GM12878 (cell line): ENCODE data around the gene DDX39B.

Experiments used
- CTCF ChIP-seq, 3 experiments: IDR thresholded peaks in 2 of 3; conservative IDR thresholded peaks in 1 of 3; 2 replicates each; pipeline ENCODE4 v1.5.1; 2011; ENCODE audit warnings: low read depth in 3 of 3, low read length in 3 of 3, mild to moderate bottlenecking in 3 of 3, control low read depth in 2 of 3, moderate library complexity in 2 of 3, inconsistent platforms in 1 of 3, mixed read lengths in 1 of 3; ENCODE audit not compliant: control insufficient read depth in 2 of 3, insufficient read depth in 1 of 3; ENCODE audit errors: extremely low read depth in 1 of 3
- EP300 ChIP-seq, 2 experiments: fragments of 150-350 bp in 1 of 2; IDR thresholded peaks; 2 replicates each; pipeline ENCODE4 v1.6.1; 2011 to 2012; ENCODE audit warnings: low read depth in 2 of 2, low read length in 2 of 2, borderline replicate concordance in 1 of 2, improper control_type of control experiment in 1 of 2, inconsistent platforms in 1 of 2; ENCODE audit not compliant: control insufficient read depth in 1 of 2
- EZH2 ChIP-seq: IDR thresholded peaks from 2 replicates; pipeline ENCODE4 v1.6.1; 2012; ENCODE audit warnings: low read depth, mild to moderate bottlenecking, control low read depth, inconsistent platforms, low read length, borderline replicate concordance; ENCODE audit not compliant: control insufficient read depth
- HDAC2 ChIP-seq: fragments of 200-600 bp; sonication (generic); IDR thresholded peaks from 2 replicates; pipeline ENCODE4 v1.6.1; 2017
- NRF1 ChIP-seq: conservative IDR thresholded peaks from 2 replicates; pipeline ENCODE4 v1.6.1; 2011; ENCODE audit warnings: mild to moderate bottlenecking, low read depth, low read length, improper control_type of control experiment
- POLR2A ChIP-seq: IDR thresholded peaks from 2 replicates; pipeline ENCODE4 v1.6.1; 2011; ENCODE audit warnings: low read depth, mild to moderate bottlenecking, low read length
- REST ChIP-seq: IDR thresholded peaks from 2 replicates; pipeline ENCODE4 v1.6.1; 2012; ENCODE audit warnings: mild to moderate bottlenecking, low read depth, low read length
- SP1 ChIP-seq: IDR thresholded peaks from one replicate; pipeline ENCODE4 v1.6.1; 2011; ENCODE audit warnings: low read depth, low read length
- TAF1 ChIP-seq: IDR thresholded peaks from 2 replicates; pipeline ENCODE4 v1.6.1; 2011; ENCODE audit warnings: mild to moderate bottlenecking, low read depth, low read length, borderline replicate concordance
- TF ChIP-seq, protein P1 (sequence below): IDR thresholded peaks from 2 replicates; pipeline ENCODE4 v1.6.1; 2012; ENCODE audit warnings: low read depth, low read length, improper control_type of control experiment

DNA sequence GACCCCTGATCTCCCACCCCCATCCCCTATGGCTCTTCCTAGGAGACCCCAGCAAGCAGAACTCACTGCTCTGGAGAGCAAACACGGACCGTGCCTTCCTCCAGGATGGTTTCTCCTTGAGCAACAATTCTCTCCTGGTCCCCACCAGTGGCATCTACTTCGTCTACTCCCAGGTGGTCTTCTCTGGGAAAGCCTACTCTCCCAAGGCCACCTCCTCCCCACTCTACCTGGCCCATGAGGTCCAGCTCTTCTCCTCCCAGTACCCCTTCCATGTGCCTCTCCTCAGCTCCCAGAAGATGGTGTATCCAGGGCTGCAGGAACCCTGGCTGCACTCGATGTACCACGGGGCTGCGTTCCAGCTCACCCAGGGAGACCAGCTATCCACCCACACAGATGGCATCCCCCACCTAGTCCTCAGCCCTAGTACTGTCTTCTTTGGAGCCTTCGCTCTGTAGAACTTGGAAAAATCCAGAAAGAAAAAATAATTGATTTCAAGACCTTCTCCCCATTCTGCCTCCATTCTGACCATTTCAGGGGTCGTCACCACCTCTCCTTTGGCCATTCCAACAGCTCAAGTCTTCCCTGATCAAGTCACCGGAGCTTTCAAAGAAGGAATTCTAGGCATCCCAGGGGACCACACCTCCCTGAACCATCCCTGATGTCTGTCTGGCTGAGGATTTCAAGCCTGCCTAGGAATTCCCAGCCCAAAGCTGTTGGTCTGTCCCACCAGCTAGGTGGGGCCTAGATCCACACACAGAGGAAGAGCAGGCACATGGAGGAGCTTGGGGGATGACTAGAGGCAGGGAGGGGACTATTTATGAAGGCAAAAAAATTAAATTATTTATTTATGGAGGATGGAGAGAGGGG, 31.7 kb upstream of the DDX39B start:
- TF ChIP-seq EP300 (IDR thresholded peaks at IDR 0.05; ENCODE audit: borderline replicate concordance in 1 of 2, control insufficient read depth in 1 of 2, low read depth in 2 of 2, low read length in 2 of 2) (no peak), CTCF (IDR thresholded peaks at IDR 0.05 in 2 of 3, conservative IDR thresholded peaks at IDR 0.05 in 1 of 3; ENCODE audit: control insufficient read depth in 2 of 3, extremely low read depth in 1 of 3, insufficient read depth in 1 of 3, low read depth in 3 of 3, low read length in 3 of 3) (no peak), HDAC2 (no peak), SP1 (no peak), NRF1 (no peak), POLR2A (no peak; the same call in 1 of the 2 replicates), EZH2 (no peak), TAF1 (no peak), REST (no peak)
- TF ChIP-seq, protein P1, sequence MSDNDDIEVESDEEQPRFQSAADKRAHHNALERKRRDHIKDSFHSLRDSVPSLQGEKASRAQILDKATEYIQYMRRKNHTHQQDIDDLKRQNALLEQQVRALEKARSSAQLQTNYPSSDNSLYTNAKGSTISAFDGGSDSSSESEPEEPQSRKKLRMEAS = no peak
